Lower leg skin (tissue), 3 donors: ENCODE results near the gene RCE1.

ENCODE experiments used
- POLR2A ChIP-seq, 2 donors: fragments of 450-650 bp; IDR thresholded peaks; one replicate each; pipeline ENCODE4 v1.6.1; 2016 to 2017; ENCODE audit warnings: antibody characterized with exemption in 2 of 2, mild to moderate bottlenecking in 1 of 2, moderate library complexity in 1 of 2
- TF ChIP-seq, protein P1 (sequence below), 3 donors: fragments of 450-650 bp; IDR thresholded peaks; one replicate each; pipeline ENCODE4 v1.5.1; 2016; ENCODE audit warnings: antibody characterized with exemption in 3 of 3, mild to moderate bottlenecking in 3 of 3, moderate library complexity in 2 of 3

DNA sequence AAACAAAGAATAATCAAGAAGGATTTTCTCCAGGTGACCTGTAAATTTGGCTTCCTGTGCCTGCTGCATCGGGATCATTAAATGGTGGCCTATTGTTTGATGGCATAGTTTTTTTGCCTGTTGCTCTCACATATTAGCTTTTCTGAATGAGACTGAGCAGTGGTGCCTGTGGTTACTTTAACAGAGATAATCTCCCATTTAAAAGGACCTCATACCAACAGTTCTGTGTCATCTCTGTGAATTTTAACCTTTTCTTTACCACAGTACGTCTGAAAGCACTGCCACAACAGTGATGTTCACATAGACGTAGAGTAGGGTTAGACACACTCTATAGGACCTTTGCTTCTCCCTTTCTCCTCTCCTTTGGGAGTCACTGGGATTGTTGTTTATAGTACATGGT is 22.9 kb upstream of the RCE1 start:
- TF ChIP-seq, protein P1, sequence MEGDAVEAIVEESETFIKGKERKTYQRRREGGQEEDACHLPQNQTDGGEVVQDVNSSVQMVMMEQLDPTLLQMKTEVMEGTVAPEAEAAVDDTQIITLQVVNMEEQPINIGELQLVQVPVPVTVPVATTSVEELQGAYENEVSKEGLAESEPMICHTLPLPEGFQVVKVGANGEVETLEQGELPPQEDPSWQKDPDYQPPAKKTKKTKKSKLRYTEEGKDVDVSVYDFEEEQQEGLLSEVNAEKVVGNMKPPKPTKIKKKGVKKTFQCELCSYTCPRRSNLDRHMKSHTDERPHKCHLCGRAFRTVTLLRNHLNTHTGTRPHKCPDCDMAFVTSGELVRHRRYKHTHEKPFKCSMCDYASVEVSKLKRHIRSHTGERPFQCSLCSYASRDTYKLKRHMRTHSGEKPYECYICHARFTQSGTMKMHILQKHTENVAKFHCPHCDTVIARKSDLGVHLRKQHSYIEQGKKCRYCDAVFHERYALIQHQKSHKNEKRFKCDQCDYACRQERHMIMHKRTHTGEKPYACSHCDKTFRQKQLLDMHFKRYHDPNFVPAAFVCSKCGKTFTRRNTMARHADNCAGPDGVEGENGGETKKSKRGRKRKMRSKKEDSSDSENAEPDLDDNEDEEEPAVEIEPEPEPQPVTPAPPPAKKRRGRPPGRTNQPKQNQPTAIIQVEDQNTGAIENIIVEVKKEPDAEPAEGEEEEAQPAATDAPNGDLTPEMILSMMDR (IDR thresholded peaks at IDR 0.05) = no peak
- no peak for TF ChIP-seq POLR2A (IDR thresholded peaks at IDR 0.05)
